ENCODE measurements around the gene CCDC137. TPM values are rescaled to one million over a fixed set of nuclear protein-coding genes. Genes with fewer than 3 reads are reported as not detected.
A peak's percentile ranks its signal among the peaks of the same experiment; 100 is the strongest.
"Not testable (repeated sequence)": the region's sequence is repeated elsewhere in the genome, so short reads cannot be mapped to it uniquely, and the experiment has no call there.

Gene CCDC137
- 12.7 TPM for total RNA-seq (2013)
- polyA plus RNA-seq = 1 to 10 TPM; 2.4 to 8.8 (median 3.6) TPM
- polyA minus RNA-seq = 3.7 and 8.8 TPM in 2 replicates
- 3.8 to 9.4 (median 5.1) reads per million in 11 experiments for total RNA-seq

- Mint-ChIP-seq H3K27me3 (ENCODE audit: low read depth in 3 of 3) (peaks cover 0 to 4% (median 0%) of the 10 kb centered on the region in 3 donors), H3K4me1 (peaks cover 24% of the 10 kb centered on the region), H3K27ac (peak within 1 kb of the TSS; percentile 75 to 97 (median 96)), H3K9me3 (no peaks in the 10 kb centered on the region), H3K4me3 (peak within 1 kb of the TSS; percentile 92 to 99), H3K36me3 (peaks cover 27 to 50% of the 10 kb centered on the region in 2 donors)
- H3K4me3 ChIP-seq (replicated peaks in 1 of 3; ENCODE audit: low read depth in 2 of 3, low read length in 3 of 3) = peak within 1 kb of the TSS; percentile 63 to 91 (median 75)
- peaks cover 53% of the 10 kb centered on the region for H3K79me2 ChIP-seq (ENCODE audit: insufficient read depth, low read length)
- no peaks in the 10 kb centered on the region for H4K20me1 ChIP-seq (ENCODE audit: insufficient read depth, low read length)
- peak within 1 kb of the TSS; percentile 93 for H3K9ac ChIP-seq (ENCODE audit: insufficient read depth, low read length, poor library complexity, severe bottlenecking)
- H3K4me1 ChIP-seq (ENCODE audit: control insufficient read depth in 1 of 2, insufficient read depth in 2 of 2, low read length in 2 of 2) = peaks cover 24 to 30% of the 10 kb centered on the region in 2 donors
- no peaks in the 10 kb centered on the region for H3K27me3 ChIP-seq (ENCODE audit: control insufficient read depth in 2 of 2, insufficient read depth in 2 of 2, low read length in 2 of 2)
- TF ChIP-seq CTCF (IDR thresholded peaks at IDR 0.05) = no peak
- H3K9me3 ChIP-seq (replicated peaks in 1 of 2; ENCODE audit: control insufficient read depth in 1 of 2, insufficient read depth in 1 of 2, low read length in 2 of 2) = no peaks in the 10 kb centered on the region
- DNase-seq = peak; percentile 94 to 96 (median 96)
- H3K4me2 ChIP-seq (replicated peaks; ENCODE audit: extremely low read depth, low read length, poor library complexity, severe bottlenecking) = peak within 1 kb of the TSS; percentile 86
- peaks cover 21 to 41% of the 10 kb centered on the region in 2 donors for H3K36me3 ChIP-seq (replicated peaks in 1 of 2; ENCODE audit: control insufficient read depth in 1 of 2, insufficient read depth in 2 of 2, low read length in 2 of 2)
- H3K27ac ChIP-seq (ENCODE audit: low read depth in 1 of 2, low read length in 2 of 2) = peak within 1 kb of the TSS; percentile 76 to 89
- peak within 1 kb of the TSS; percentile 94 for H2AFZ ChIP-seq (ENCODE audit: insufficient read depth, low read depth, low read length, poor library complexity, severe bottlenecking)
- intact Hi-C loops (cut with micrococcal nuclease) = loop anchor here (1.0 to 5.0 kb wide), 3 partner anchors 17 to 46 kb away; partner anchors contain the start of genes ARL16 (in 2 of the 2), MRPL12 (in 1 of the 2) and SLC25A10 (in 1 of the 2)
- WGBS (ENCODE audit: insufficient coverage) = under 1% methylated on average over 95 of the region's 96 CpGs
These were observed at the start of gene CCDC137, which contains the start of gene OXLD1 for GRCh38 chr17:81666342-81667191. TSS of gene CCDC137 (plus strand) at chr17:81666737. CDS start at chr17:81666767, 30 bp downstream. TSS of gene OXLD1 (minus strand) at chr17:81666605. CDS start at chr17:81666577, 28 bp downstream.

- Histone ChIP-seq H3K79me2 (ENCODE audit: insufficient read depth, low read length) (peaks cover 67% of the 10 kb centered on the region), H4K20me1 (ENCODE audit: insufficient read depth, low read length) (peaks cover 63% of the 10 kb centered on the region), H3K27me3 (ENCODE audit: control insufficient read depth in 2 of 2, insufficient read depth in 2 of 2, low read length in 2 of 2) (no peaks in the 10 kb centered on the region), H3K4me1 (ENCODE audit: control insufficient read depth in 1 of 2, insufficient read depth in 2 of 2, low read length in 2 of 2) (no peaks in the 10 kb centered on the region), H3K27ac (ENCODE audit: low read depth in 1 of 2, low read length in 2 of 2) (no peak overlapping the region), H3K36me3 (replicated peaks in 1 of 2; ENCODE audit: control insufficient read depth in 1 of 2, insufficient read depth in 2 of 2, low read length in 2 of 2) (peaks cover 54 to 80% of the 10 kb centered on the region in 2 donors), H3K9ac (ENCODE audit: insufficient read depth, low read length, poor library complexity, severe bottlenecking) (no peak overlapping the region), H3K4me3 (replicated peaks in 1 of 3; ENCODE audit: low read depth in 2 of 3, low read length in 3 of 3) (no peak overlapping the region), H2AFZ (ENCODE audit: insufficient read depth, low read depth, low read length, poor library complexity, severe bottlenecking) (no peak overlapping the region), H3K4me2 (replicated peaks; ENCODE audit: extremely low read depth, low read length, poor library complexity, severe bottlenecking) (no peak overlapping the region), H3K9me3 (replicated peaks in 1 of 2; ENCODE audit: control insufficient read depth in 1 of 2, insufficient read depth in 1 of 2, low read length in 2 of 2) (no peaks in the 10 kb centered on the region)
- Mint-ChIP-seq H3K4me1 (no peaks in the 10 kb centered on the region), H3K4me3 (no peak overlapping the region), H3K36me3 (peaks cover 65 to 94% of the 10 kb centered on the region in 2 donors), H3K9me3 (no peaks in the 10 kb centered on the region), H3K27me3 (ENCODE audit: low read depth in 3 of 3) (no peaks in the 10 kb centered on the region), H3K27ac (peak overlapping the region in 2 of 7 donors; percentile 32 to 33)
- intact Hi-C loops (cut with micrococcal nuclease) = no loop called here
- no peak for TF ChIP-seq CTCF (IDR thresholded peaks at IDR 0.05)
- no peak for DNase-seq
- WGBS (ENCODE audit: insufficient coverage) = 50% methylated on average over 4 of the region's 7 CpGs
These were observed 49.7 kb upstream of the CCDC137 start for GRCh38 chr17:81616877-81617276.

GRCh38 chr17:81618307-81618706, 48.2 kb upstream of the CCDC137 start:
- H3K36me3 Mint-ChIP-seq = peaks cover 59 to 93% of the 10 kb centered on the region in 2 donors

More at GRCh38 chr17:81618307-81618706, 48.2 kb upstream of the CCDC137 start:
- H3K9me3 Mint-ChIP-seq; intact Hi-C loops (cut with micrococcal nuclease); H3K27ac Mint-ChIP-seq; H3K27ac ChIP-seq (ENCODE audit: low read depth in 1 of 2, low read length in 2 of 2); H3K4me1 ChIP-seq (ENCODE audit: control insufficient read depth in 1 of 2, insufficient read depth in 2 of 2, low read length in 2 of 2); H3K27me3 ChIP-seq (ENCODE audit: control insufficient read depth in 2 of 2, insufficient read depth in 2 of 2, low read length in 2 of 2); H3K4me3 Mint-ChIP-seq; DNase-seq; H3K4me2 ChIP-seq (replicated peaks; ENCODE audit: extremely low read depth, low read length, poor library complexity, severe bottlenecking); H2AFZ ChIP-seq (ENCODE audit: insufficient read depth, low read depth, low read length, poor library complexity, severe bottlenecking); H3K9ac ChIP-seq (ENCODE audit: insufficient read depth, low read length, poor library complexity, severe bottlenecking); H3K4me3 ChIP-seq (replicated peaks in 1 of 3; ENCODE audit: low read depth in 2 of 3, low read length in 3 of 3); H3K4me1 Mint-ChIP-seq; H3K27me3 Mint-ChIP-seq (ENCODE audit: low read depth in 3 of 3); H3K9me3 ChIP-seq (replicated peaks in 1 of 2; ENCODE audit: control insufficient read depth in 1 of 2, insufficient read depth in 1 of 2, low read length in 2 of 2): not testable (repeated sequence)
- Histone ChIP-seq H3K36me3 (replicated peaks in 1 of 2; ENCODE audit: control insufficient read depth in 1 of 2, insufficient read depth in 2 of 2, low read length in 2 of 2) (peaks cover 53 to 80% of the 10 kb centered on the region in 2 donors), H4K20me1 (ENCODE audit: insufficient read depth, low read length) (peaks cover 54% of the 10 kb centered on the region), H3K79me2 (ENCODE audit: insufficient read depth, low read length) (peaks cover 58% of the 10 kb centered on the region)
- WGBS (ENCODE audit: insufficient coverage) = no CpG with 5 or more reads among the region's 36 CpGs
